ENCODE results near the gene ZFC3H1.

Gene ZFC3H1

GRCh38 chr12:71653137-71653536 lies 10.5 kb downstream of the ZFC3H1 start:
- Histone ChIP-seq H3K27me3 (ENCODE audit: control insufficient read depth in 1 of 2, insufficient read depth in 1 of 2, low read length in 2 of 2) (no peaks in the 10 kb centered on the region), H3K4me2 (ENCODE audit: low read length, poor library complexity, severe bottlenecking) (no peak overlapping the region), H2BK120ac (ENCODE audit: low read depth, low read length) (no peak overlapping the region), H3K4me3 (ENCODE audit: insufficient read depth in 1 of 2, low read depth in 1 of 2, low read length in 2 of 2) (no peak overlapping the region), H3K18ac (ENCODE audit: low read depth in 1 of 2, low read length in 2 of 2) (no peak overlapping the region), H3K79me1 (replicated peaks; ENCODE audit: low read length, poor library complexity, severe bottlenecking) (no peaks in the 10 kb centered on the region), H3K9me3 (ENCODE audit: control insufficient read depth, low read length) (peaks cover 19% of the 10 kb centered on the region), H2BK5ac (ENCODE audit: low read depth, low read length, poor library complexity, severe bottlenecking) (no peak overlapping the region), H4K91ac (ENCODE audit: low read length) (no peak overlapping the region), H3K36me3 (ENCODE audit: control insufficient read depth in 1 of 2, insufficient read depth in 2 of 2, low read depth in 1 of 2, low read length in 2 of 2) (peaks cover 15 to 97% of the 10 kb centered on the region in 2 experiments), H3K27ac (ENCODE audit: low read length, poor library complexity, severe bottlenecking) (no peak overlapping the region), H2BK12ac (ENCODE audit: low read length in 2 of 2) (no peak overlapping the region), H4K8ac (ENCODE audit: low read length) (no peak overlapping the region), H2AFZ (ENCODE audit: low read depth, low read length) (no peak overlapping the region), H3K9ac (ENCODE audit: low read length) (no peak overlapping the region), H2AK5ac (ENCODE audit: low read length, severe bottlenecking) (no peak overlapping the region), H3K23ac (ENCODE audit: low read length in 2 of 2) (no peak overlapping the region), H3K4ac (ENCODE audit: low read depth in 1 of 2, low read length in 2 of 2) (no peak overlapping the region), H2BK15ac (ENCODE audit: low read depth, poor library complexity, severe bottlenecking) (no peak overlapping the region), H3K14ac (ENCODE audit: low read length in 2 of 2) (no peak overlapping the region), H3K4me1 (ENCODE audit: control insufficient read depth, insufficient read depth, low read depth, low read length) (no peaks in the 10 kb centered on the region)
- no peak for DNase-seq
- 100% methylated on average over 2 of the region's 2 CpGs for WGBS

DNA sequence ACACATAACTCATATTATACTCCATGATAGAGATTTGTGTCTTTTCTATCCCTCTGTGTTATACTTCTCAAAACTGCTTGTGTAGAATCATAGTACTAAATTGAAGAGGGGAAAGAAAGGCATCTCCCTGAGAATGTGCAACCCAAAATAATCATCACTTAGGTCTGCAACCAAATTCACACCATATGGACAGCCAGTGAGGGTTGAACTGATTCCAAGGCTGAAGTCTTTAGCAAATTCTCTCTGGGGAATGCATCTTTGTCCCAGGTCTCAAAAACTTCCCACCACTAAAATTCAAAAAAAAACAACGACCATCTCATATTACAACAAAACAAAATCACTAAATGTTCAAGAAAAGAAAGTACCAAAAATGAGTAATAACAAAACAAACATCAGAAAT lies 11.0 kb downstream of the ZFC3H1 start:
- Histone ChIP-seq H3K4ac (ENCODE audit: low read depth in 1 of 2, low read length in 2 of 2) (no peak overlapping the region), H3K23ac (ENCODE audit: low read length in 2 of 2) (no peak overlapping the region), H3K79me1 (replicated peaks; ENCODE audit: low read length, poor library complexity, severe bottlenecking) (no peaks in the 10 kb centered on the region), H3K18ac (ENCODE audit: low read depth in 1 of 2, low read length in 2 of 2) (no peak overlapping the region), H4K8ac (ENCODE audit: low read length) (no peak overlapping the region), H2AK5ac (ENCODE audit: low read length, severe bottlenecking) (no peak overlapping the region), H2BK12ac (ENCODE audit: low read length in 2 of 2) (no peak overlapping the region), H3K14ac (ENCODE audit: low read length in 2 of 2) (no peak overlapping the region), H3K9me3 (ENCODE audit: control insufficient read depth, low read length) (peaks cover 19% of the 10 kb centered on the region), H4K91ac (ENCODE audit: low read length) (no peak overlapping the region), H3K9ac (ENCODE audit: low read length) (no peak overlapping the region), H3K27ac (ENCODE audit: low read length, poor library complexity, severe bottlenecking) (no peak overlapping the region), H2AFZ (ENCODE audit: low read depth, low read length) (no peak overlapping the region), H3K4me3 (ENCODE audit: insufficient read depth in 1 of 2, low read depth in 1 of 2, low read length in 2 of 2) (no peak overlapping the region), H3K27me3 (ENCODE audit: control insufficient read depth in 1 of 2, insufficient read depth in 1 of 2, low read length in 2 of 2) (no peaks in the 10 kb centered on the region), H2BK120ac (ENCODE audit: low read depth, low read length) (no peak overlapping the region), H2BK5ac (ENCODE audit: low read depth, low read length, poor library complexity, severe bottlenecking) (no peak overlapping the region), H3K4me1 (ENCODE audit: control insufficient read depth, insufficient read depth, low read depth, low read length) (no peaks in the 10 kb centered on the region), H3K36me3 (ENCODE audit: control insufficient read depth in 1 of 2, insufficient read depth in 2 of 2, low read depth in 1 of 2, low read length in 2 of 2) (peaks cover 13 to 97% of the 10 kb centered on the region in 2 experiments), H2BK15ac (ENCODE audit: low read depth, poor library complexity, severe bottlenecking) (no peak overlapping the region), H3K4me2 (ENCODE audit: low read length, poor library complexity, severe bottlenecking) (no peak overlapping the region)
- DNase-seq: no peak
- WGBS: no CpG with 5 or more reads among the region's 1 CpG

DNA sequence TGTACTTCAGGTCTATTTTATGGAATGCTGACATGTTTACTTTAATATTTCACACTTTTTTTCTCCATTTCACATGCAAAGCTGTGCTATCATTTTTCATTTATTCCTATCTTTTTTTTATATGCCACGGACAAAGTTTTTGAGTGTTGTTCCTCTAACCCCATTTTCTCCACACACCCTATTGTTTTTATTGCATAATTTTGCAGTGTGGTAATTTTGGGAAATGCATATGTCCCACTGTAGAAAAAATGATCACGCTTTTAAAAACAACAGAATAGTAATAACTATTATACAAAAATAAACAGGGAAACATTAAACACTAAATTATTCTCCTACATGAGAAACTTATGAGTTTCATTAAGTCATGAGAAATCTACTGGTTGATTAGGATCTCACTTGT lies 14.2 kb downstream of the ZFC3H1 start:
- Histone ChIP-seq H3K36me3 (ENCODE audit: control insufficient read depth in 1 of 2, insufficient read depth in 2 of 2, low read depth in 1 of 2, low read length in 2 of 2) (peaks cover 13 to 97% of the 10 kb centered on the region in 2 experiments), H4K8ac (ENCODE audit: low read length) (no peak overlapping the region), H2AFZ (ENCODE audit: low read depth, low read length) (no peak overlapping the region), H4K91ac (ENCODE audit: low read length) (no peak overlapping the region), H3K9ac (ENCODE audit: low read length) (no peak overlapping the region), H3K18ac (ENCODE audit: low read depth in 1 of 2, low read length in 2 of 2) (no peak overlapping the region), H2BK12ac (ENCODE audit: low read length in 2 of 2) (no peak overlapping the region), H3K4me3 (ENCODE audit: insufficient read depth in 1 of 2, low read depth in 1 of 2, low read length in 2 of 2) (no peak overlapping the region), H2BK15ac (ENCODE audit: low read depth, poor library complexity, severe bottlenecking) (no peak overlapping the region), H3K14ac (ENCODE audit: low read length in 2 of 2) (no peak overlapping the region), H3K4me2 (ENCODE audit: low read length, poor library complexity, severe bottlenecking) (no peak overlapping the region), H3K4me1 (ENCODE audit: control insufficient read depth, insufficient read depth, low read depth, low read length) (no peaks in the 10 kb centered on the region), H2BK5ac (ENCODE audit: low read depth, low read length, poor library complexity, severe bottlenecking) (no peak overlapping the region), H3K27me3 (ENCODE audit: control insufficient read depth in 1 of 2, insufficient read depth in 1 of 2, low read length in 2 of 2) (no peaks in the 10 kb centered on the region), H2AK5ac (ENCODE audit: low read length, severe bottlenecking) (no peak overlapping the region), H3K4ac (ENCODE audit: low read depth in 1 of 2, low read length in 2 of 2) (no peak overlapping the region), H3K23ac (ENCODE audit: low read length in 2 of 2) (no peak overlapping the region), H3K27ac (ENCODE audit: low read length, poor library complexity, severe bottlenecking) (no peak overlapping the region), H2BK120ac (ENCODE audit: low read depth, low read length) (no peak overlapping the region), H3K9me3 (ENCODE audit: control insufficient read depth, low read length) (peaks cover 16% of the 10 kb centered on the region), H3K79me1 (replicated peaks; ENCODE audit: low read length, poor library complexity, severe bottlenecking) (peaks cover 2% of the 10 kb centered on the region)
- no CpG with 5 or more reads among the region's 2 CpGs for WGBS
- no peak for DNase-seq

DNA sequence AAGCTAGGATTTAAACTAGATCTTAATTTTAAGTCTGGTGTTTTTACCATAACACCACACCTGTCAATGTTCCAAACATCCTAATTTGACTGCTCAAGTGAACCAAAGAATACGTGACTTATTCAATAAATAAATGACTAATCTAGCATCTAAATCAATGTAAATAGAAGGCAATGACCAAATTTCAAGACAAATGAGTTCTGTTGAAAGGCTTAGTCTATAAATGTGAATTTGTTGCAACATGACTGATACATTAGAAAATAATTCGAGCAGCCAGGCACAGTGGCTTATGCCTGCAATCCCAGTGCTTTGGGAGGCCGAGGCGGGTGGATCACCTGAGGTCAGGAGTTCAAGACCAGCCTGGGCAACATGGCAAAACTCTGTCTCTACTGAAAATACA lies 15.1 kb downstream of the ZFC3H1 start:
- no peak overlapping the region for H2BK15ac ChIP-seq (ENCODE audit: low read depth, poor library complexity, severe bottlenecking)
- no peaks in the 10 kb centered on the region for H3K4me1 ChIP-seq (ENCODE audit: control insufficient read depth, insufficient read depth, low read depth, low read length)
- H2BK12ac ChIP-seq (ENCODE audit: low read length in 2 of 2): no peak overlapping the region
- H2BK120ac ChIP-seq (ENCODE audit: low read depth, low read length): no peak overlapping the region
- H3K4ac ChIP-seq (ENCODE audit: low read depth in 1 of 2, low read length in 2 of 2): no peak overlapping the region
- H4K91ac ChIP-seq (ENCODE audit: low read length): no peak overlapping the region
- H4K8ac ChIP-seq (ENCODE audit: low read length): no peak overlapping the region
- no peak overlapping the region for H3K4me2 ChIP-seq (ENCODE audit: low read length, poor library complexity, severe bottlenecking)
- no peak overlapping the region for H3K27ac ChIP-seq (ENCODE audit: low read length, poor library complexity, severe bottlenecking)
- H3K14ac ChIP-seq (ENCODE audit: low read length in 2 of 2): no peak overlapping the region
- no peak overlapping the region for H2AK5ac ChIP-seq (ENCODE audit: low read length, severe bottlenecking)
- no peak for DNase-seq
- 98% methylated on average over 3 of the region's 4 CpGs for WGBS
- no peak overlapping the region for H3K9ac ChIP-seq (ENCODE audit: low read length)
- no peak overlapping the region for H3K4me3 ChIP-seq (ENCODE audit: insufficient read depth in 1 of 2, low read depth in 1 of 2, low read length in 2 of 2)
- H3K36me3 ChIP-seq (ENCODE audit: control insufficient read depth in 1 of 2, insufficient read depth in 2 of 2, low read depth in 1 of 2, low read length in 2 of 2): peaks cover 8 to 97% of the 10 kb centered on the region in 2 experiments
- H3K9me3 ChIP-seq (ENCODE audit: control insufficient read depth, low read length): peaks cover 8% of the 10 kb centered on the region
- no peak overlapping the region for H3K18ac ChIP-seq (ENCODE audit: low read depth in 1 of 2, low read length in 2 of 2)
- H2AFZ ChIP-seq (ENCODE audit: low read depth, low read length): no peak overlapping the region
- H3K27me3 ChIP-seq (ENCODE audit: control insufficient read depth in 1 of 2, insufficient read depth in 1 of 2, low read length in 2 of 2): no peaks in the 10 kb centered on the region
- no peak overlapping the region for H2BK5ac ChIP-seq (ENCODE audit: low read depth, low read length, poor library complexity, severe bottlenecking)
- H3K79me1 ChIP-seq (replicated peaks; ENCODE audit: low read length, poor library complexity, severe bottlenecking): peaks cover 2% of the 10 kb centered on the region
- no peak overlapping the region for H3K23ac ChIP-seq (ENCODE audit: low read length in 2 of 2)

Data from mesenchymal stem cell (in vitro differentiated cells and primary cell).